ENCODE measurements around the gene POLE3.
A peak's percentile ranks its signal among the peaks of the same experiment; 100 is the strongest.
"Not testable (repeated sequence)": the region's sequence is repeated elsewhere in the genome, so short reads cannot be mapped to it uniquely, and the experiment has no call there.

POLE3 gene

DNA sequence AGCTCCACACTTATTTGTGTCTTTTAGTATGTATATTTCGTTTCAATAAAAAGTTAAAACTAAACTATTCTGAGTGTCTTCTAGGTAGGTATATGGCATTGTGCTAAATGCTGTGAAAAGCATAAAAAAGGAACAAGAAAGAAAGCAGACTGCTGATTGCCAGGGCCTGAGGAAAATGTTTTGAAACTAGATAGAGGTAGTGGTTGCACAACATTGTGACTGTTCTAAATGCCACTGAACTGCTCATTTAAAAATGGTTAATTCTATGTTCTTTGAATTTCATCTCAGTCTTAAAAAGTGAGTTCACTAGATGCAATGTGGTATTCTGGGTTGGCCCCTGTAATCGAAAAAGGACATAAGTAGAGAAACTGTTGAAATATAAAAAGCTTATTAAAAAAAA lies 6.8 kb downstream of the POLE3 start:
- no peak for DNase-seq (ENCODE audit: low read depth)

DNA sequence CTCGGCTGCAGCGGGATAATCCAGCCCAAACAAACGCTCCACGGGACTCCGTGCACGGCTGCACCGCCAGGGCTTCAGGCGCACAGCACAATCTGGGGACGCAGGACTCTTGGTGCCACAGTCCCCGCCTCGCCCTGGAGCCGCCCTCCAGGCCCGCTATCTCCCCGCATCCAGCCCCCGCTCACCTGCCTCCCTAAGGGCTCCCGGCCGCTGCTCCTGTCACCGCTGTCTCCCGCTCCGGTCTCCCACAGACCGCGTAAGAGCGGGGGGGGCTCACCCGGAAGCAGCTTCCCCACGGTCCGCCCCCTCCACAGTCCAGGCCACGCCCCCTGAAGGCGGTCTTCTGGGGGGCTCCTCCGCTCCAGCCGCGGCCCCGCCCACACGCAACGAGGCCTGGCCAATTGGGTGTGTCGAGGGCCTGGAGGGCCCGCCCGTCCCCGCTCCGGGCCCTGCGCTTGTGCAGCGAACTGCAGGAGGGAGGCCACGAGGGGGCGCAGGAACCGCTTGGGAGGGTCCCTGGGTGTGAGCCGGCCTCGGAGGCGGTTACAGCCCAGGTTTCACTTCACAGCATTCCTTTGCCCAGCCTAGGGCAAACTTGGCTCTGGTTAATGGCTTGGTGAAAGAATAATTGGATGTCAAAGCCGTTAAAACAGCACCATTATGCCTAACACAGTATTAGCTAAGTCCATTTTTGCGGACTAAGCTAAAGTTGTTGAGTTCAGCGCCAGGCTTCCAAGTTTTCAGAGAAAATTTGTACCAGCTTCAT lies 9.3 kb downstream of the POLE3 start, which contains the start of gene ALAD:
Gene ALAD, minus strand, starts transcription at position 258 of the 766 bp plus-strand sequence. CDS start 7,725 bp downstream, outside the sequence.
- DNase-seq (ENCODE audit: low read depth) = peak; percentile 100

DNA sequence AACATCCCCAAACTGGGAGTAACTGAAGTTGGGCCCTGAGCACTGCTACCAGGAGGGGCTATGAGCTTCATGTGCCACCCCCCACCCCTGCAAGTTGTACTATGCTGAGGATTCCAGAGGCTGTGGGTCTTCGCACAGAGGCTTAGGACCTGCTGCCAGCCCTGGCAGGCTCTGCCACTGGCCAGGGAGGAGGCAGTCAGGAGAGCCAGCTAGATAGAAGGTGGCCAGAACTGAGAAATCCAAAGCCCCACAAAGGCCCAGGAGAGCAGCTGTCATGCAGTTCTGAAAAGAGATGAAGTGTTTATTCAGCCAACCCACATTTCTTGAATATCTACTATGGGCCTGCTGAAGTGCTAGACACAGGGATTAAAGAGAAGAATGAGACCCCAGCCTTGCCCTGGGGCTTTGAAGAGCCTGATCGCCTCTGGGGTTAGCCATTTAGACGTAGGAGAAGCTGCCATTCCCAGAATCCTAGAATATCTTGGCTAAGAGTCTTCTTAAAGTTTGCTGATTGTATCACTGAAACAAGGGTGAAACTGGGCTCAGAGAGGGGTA lies 10.8 kb downstream of the POLE3 start:
- DNase-seq (ENCODE audit: low read depth) = no peak

DNA sequence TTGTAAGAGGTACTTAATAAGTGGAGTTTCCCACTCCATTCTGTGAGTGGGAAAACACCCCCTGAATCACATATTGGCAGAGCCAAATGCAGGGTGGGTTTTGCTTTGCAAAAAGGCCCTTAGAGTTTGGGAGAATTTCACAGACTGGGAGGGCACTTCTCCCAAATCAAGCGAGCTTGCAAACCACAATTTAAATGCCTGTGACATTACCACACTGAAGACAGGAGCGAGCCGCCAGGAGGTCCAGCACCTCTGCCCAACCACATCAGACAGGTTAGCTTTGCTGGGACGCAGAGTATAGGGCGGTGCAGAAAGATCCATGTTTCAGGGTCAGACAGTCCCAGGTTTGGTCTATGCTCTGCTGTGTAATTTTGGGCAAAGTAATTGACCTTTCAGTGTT lies 11.7 kb downstream of the POLE3 start:
- DNase-seq (ENCODE audit: low read depth) = no peak

DNA sequence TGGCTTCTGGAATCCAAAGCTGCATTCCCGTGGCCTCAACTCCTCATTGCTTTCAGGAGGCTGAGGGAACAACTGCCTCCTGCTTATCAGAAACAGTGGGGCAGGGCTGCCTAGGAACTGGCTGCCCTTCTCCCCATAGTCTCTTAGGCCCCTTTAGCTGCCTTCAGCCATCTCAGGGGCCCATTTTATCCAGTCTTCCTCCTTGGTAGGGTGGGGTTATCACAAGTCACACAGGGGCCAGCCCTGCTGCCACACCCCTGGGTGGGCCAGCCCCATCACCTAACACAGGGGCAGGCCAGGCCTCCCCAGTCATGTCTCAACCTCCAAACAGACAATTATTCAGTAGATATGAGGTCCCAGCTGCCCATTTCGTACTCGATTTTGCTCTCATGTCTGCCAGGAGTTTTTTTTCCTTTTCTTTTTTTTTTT lies 13.3 kb downstream of the POLE3 start:
- DNase-seq (ENCODE audit: low read depth) = no peak

DNA sequence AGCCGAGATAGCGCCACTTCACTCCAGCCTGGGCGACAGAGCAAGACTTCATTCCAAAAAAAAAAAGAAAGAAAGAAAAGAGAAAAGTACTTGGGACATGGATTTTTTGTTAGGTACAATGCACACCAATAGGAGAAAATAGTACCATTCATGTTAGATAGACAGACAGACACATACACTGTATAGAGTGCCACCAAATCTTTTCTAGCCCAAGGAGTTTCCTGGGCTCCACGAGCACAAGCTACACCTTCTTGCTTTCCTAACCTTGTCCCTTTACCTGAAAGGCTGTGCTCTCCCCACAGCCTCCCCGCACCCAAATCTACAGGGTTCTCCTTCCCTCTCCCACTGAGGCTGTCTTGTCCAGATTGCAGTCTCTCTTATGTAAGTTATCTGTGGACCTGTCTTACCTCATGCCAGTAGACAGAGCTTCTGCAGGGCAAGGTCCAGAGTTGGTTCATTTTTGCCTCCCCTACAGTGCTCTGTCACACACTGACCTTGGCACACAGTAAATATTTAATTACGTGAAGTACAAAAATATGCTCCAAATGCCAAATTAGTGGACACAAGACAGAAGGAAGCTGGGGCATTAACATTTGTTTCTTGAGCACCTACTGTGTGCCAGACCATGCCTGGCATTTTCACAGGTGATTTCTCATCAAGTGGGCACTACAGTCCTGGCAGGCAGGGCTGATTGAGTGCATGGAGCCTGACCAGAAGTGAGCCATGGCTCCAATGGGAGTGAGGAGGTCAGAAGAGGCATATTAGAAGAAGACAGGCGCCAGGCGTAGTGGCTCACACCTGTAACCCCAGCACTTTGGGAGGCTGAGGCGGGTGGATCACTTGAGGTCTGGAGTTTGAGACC lies 15.2 kb downstream of the POLE3 start:
- DNase-seq (ENCODE audit: low read depth) = no peak

DNA sequence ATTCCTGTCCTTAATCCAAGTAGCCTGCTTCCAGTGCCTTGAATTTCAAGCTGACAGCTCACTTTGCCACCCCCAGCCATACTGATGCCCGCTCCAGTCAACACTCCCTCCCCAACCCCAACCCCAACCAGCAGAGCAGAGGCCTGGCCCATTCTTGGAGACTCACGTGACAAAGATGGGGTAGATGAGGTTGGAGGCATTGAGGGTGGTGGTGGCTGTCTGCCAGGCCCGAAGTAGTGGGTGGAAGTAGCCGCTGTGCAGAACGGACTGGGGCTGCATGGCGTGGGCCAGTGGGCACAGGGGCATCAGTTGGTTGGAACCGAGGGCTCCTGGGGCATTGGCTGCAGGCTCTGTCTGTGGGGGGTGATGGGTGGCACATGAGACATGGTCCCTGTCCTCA lies 17.2 kb downstream of the POLE3 start:
- no peak for DNase-seq (ENCODE audit: low read depth)

DNA sequence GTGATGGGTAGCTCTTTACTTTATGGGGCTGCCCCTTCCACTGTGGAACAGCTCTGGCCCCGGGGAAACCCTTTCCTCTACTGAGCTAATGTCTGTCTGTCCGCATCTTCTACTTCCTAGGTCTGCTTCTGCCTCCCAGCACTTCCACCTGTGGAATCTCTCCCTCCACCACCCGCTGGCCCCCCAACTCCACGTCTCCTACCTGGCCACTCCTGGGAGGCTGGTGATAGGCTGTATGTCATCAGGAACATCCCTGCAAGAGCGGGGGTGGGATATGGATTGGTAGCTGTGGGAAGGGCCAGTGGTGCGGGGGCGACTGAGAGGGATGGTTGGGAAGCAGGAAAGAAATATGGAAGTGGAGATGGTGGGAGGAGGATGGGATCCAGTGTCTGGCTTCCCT lies 18.6 kb downstream of the POLE3 start:
- no peak for DNase-seq (ENCODE audit: low read depth)

DNA sequence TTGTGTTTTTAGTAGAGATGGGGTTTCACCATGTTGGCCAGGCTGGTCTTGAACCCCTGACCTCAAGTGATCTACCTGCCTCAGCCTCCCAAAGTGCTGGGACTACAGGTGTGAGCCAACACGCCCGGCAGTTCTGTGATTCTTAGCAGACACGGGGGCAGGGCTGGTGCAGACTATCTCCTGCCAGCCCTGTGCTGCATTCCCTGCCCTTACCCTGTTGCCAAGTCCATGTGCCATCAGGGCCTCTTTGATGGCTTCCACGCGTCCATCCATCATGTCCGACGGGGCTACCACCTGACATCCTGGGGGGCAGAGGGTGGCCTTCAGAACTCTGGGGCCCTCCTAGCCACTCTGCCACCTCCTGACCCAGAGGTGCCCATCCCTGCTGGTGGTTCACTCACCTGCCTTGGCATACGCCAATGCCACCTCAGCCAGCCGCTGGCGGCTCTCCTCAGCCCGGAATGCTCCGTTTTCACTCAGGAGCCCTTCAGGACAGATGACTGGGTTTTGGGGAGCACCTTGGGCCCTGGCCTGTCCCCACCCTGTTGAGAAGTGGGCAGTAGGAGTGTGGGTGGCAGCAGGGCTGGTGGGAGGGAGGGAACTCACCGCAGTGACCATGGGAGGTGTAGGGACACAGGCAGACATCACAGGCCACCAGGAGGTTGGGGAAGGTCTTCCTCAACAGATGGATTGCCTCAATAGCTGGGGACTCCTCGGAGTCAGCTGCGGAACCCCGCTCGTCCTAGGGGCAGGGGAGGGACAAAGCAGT lies 20.1 kb downstream of the POLE3 start:
- no peak for DNase-seq (ENCODE audit: low read depth)

DNA sequence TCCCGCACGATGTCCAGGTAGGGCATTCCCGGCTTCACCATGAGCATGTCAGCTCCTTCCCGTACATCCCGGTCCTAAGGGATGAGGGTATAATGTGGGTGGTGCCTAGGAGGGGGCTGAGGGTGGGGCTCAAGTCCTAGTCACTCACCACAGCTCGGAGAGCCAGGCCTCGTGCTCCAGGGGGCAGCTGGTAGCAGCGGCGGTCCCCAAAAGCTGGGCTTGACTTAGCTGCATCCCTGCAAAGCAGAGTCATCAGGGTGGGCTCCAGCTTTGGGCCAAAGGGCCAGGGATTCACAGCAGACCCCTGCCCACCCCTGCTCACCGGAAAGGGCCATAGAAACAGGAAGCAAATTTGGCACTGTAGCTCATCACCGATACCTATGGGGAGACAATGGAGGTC lies 21.0 kb downstream of the POLE3 start:
- no peak for DNase-seq (ENCODE audit: low read depth)

DNA sequence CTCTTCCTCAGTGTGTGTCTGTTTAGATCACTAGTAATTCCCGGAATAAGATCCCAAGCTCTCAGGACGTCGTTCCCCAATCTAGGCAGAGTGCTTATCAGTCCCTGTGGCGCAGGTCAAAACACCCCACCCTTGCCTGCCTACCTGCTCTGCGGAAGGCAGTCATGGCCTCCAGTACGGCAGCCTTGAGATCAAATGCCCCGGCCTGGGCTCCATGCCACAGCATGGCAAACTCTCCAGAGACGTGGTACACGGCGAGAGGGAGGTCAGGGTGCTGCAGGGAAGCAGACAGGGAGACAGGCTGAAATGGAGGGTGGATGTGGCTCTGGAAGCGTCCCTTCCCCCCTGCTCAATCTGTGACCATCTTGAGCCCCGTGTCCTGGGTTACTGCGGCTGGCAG lies 21.6 kb downstream of the POLE3 start:
- DNase-seq (ENCODE audit: low read depth) = no peak

DNA sequence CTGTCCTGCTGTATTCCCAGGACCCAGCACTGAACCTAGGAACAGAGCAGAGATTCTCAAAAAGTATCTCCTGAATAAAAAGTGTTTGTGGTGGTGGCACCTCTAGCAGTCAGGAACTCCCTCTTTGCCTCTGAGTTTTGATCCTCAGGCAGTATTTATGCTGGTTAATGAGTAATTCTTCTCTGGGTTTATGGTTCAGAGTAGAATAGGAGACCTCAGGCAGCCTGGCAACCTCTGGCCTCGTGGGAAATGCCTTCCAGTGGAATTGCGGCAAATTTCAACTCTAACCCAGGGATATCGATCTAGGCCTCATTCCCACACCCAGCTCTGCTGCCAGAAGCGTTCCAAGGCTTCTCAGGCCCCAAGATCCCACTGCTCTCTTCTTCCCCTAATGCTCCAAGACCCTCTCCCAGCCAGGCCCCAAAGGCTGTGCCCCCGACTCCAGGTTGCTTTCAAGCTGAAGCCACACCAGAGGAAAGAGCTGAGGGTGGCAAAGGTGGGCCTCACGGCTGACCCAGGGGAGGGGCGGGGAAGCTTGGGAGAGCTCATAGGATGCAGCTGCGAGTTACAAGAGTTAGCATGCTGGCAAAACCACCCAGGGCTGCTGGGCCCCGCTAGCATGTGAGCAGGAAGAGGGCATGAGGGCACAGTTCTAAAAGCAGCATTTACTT lies 22.8 kb downstream of the POLE3 start:
- DNase-seq (ENCODE audit: low read depth) = no peak

DNA sequence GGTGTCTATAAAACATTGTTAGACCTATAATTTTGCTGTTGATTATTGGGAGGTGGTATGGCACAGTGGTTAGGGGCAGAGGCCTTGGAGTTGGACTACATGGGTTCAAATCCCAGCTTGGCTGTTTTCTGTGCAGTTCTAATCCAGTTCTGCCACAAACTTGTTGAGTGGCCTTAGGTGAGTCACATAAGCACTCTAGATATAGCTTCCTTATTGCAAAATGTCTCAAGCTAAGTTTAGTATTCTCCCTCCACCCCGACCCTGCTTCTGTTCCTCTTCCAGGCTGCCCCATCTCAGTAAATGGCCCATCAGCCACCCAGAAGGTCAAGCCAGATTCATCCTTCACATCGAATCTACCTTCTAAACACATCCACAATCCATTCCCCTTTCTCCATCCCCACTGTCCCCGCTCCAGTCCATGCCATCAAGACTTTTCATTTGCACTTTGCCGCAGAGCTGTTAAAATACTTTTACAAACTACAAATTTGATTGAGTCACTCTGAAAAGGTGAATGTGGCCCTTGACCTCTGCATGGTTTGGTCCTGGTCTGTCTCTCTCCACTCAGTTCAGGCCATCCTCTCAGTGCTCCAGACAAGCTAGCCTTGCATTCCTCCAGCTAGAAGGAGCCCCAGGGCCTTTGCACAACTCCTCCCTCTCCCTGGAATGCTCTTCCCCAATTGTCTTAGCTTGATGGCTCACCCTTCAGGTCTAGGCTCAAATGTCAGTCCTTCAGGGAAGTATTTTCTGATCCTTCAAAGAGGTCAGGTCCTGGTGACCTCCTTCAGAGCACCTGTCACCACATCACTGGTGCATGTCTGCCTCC lies 23.7 kb downstream of the POLE3 start:
- DNase-seq (ENCODE audit: low read depth) = no peak

DNA sequence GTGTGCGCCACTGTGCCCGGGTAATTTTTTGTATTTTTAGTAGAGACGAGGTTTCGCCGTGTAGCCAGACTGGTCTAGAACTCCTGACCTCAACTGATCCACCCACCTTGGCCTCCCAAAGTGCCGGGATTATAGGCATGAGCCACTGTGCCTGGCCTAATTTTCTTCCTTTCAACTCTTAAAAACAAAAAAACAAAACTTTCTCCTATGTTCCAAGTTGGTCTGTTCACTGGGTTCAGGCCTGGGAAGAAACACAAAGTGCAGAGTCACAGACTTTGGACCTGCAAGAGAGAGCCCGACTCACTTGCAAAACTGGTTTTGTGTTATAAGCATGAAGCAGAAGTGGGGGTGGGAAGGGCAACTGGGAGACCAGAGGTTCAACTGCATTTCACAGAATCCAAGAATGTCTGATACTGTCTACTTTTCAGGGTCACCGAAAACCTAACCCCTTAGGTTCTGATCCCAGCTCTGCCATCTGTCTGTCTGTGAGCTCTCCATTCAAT lies 28.5 kb downstream of the POLE3 start:
- DNase-seq (ENCODE audit: low read depth) = no peak

DNA sequence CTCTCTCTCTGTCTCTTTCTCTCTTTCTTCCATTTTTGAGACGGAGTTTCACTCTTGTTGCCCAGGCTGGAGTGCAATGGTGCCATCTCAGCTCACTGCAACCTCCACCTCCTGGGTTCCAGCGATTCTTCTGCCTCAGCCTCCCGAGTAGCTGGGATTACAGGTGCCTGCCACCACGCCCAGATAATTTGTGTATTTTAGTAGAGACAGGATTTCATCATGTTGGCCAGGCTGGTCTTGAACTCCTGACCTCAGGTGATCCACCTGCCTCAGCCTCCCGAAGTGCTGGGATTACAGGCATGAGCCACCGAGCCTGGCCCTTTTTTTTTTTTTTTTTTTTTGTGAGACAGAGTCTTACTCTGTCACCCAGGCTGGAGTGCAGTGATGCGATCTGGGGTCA lies 29.0 kb downstream of the POLE3 start:
- not testable (repeated sequence) for DNase-seq (ENCODE audit: low read depth)

DNA sequence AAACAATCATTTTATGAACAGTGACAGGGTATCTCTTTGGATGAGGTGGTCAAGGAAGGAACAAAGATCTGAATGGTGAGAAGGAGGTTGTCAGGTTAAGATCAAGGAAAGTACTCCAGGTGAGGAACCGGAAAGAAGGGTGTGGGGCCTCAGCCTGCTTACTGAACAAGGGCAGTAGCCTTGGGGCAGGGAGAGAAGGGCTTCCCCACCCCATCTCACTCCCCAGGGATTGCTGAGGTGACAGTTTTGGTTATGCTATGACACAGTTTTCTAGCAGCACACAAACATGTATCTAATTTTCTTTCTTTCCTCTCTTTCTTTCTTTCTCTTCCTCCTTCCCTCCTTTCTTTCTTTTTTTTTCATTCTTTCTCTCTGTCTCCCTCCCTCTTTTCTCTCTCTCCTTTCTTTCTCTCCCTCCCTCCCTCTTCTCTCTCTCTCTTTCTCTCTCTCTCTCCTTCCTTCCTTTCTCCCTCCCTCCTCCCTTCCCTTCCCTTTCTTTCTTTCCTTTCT lies 29.6 kb downstream of the POLE3 start:
- no peak for DNase-seq (ENCODE audit: low read depth)

DNA sequence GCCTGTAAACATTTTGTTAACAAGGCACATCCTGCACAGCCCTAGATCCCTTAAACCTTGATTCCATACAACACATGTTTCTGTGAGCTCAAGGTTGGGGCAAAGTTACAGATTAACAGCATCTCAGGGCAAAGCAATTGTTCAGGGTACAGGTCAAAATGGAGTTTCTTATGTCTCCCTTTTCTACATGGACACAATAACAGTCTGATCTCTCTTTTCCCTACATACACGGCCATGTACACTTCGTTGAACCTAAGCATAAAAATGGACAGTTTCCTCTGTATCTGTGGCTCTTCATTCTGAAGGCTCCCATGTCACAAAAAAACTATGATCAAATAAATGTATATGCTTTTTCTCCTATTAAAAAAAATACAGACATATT lies 30.7 kb downstream of the POLE3 start:
- not testable (repeated sequence) for DNase-seq (ENCODE audit: low read depth)

DNA sequence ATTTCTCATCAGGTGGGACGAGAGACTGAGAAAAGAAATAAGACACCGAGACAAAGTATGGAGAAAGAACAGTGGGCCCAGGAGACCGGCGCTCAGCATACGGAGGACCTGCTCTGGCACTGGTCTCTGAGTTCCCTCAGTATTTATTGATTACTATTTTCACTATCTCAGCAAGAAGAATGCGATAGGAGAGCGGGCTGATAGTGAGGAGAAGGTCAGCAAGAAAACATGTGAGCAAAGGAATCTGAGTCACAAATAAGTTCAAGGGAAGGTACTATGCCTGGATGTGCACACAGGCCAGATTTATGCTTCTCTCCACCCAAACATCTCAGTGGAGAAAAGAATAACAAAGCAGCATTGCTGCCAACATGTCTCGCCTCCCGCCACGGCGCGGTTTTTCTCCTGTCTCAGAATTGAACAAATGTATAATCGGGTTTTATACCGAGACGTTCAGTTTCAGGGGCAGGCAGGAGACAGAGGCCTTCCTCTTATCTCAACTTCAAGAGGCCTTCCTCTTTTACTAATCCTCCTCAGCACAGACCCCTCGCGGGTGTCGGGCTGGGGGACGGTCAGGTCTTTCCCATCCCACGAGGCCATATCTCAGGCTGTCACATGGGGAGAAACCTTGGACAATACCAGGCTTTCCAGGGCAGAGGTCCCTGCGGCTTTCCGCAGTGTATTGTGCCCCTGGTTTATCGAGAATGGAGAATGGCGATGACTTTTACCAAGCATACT lies 31.2 kb downstream of the POLE3 start:
- DNase-seq (ENCODE audit: low read depth) = not testable (repeated sequence)

Measured in stimulated activated CD8-positive, alpha-beta memory T cell treated with anti-CD3 and anti-CD28 coated beads, Interleukin-15, amount 100 ng/mL, for 1 hour (primary cell).